H1 (cell line): ENCODE data around the gene TMEM255B. TPM values are rescaled to one million over a fixed set of nuclear protein-coding genes. Genes with fewer than 3 reads are reported as not detected.

Experiments
- CTCF ChIA-PET: fragments of 300-600 bp; sonication (Branson Sonifier 250); formaldehyde crosslinking; loops from one replicate; lab custom pipeline; 2021; ENCODE audit not compliant: partially characterized antibody; lab: Charles Lee
- POLR2A ChIA-PET: fragments of 300-600 bp; sonication (Branson Sonifier 250); formaldehyde crosslinking; loops from one replicate; lab custom pipeline; 2021; ENCODE audit warnings: inconsistent platforms; ENCODE audit not compliant: partially characterized antibody; lab: Charles Lee
- DNase-seq, 2 experiments: peaks; one replicate each; pipeline versions ENCODE4 v3.0.0 to v3.0.0-alpha.2; 2010 to 2022; ENCODE audit warnings: low spot score in 2 of 2, low read depth in 1 of 2, mixed read lengths in 1 of 2
- FAIRE-seq: peaks from 2 replicates; lab custom pipeline; 2011; peaks lifted over from hg19 to GRCh38; lab: Jason Lieb, UNC
- H2AFZ ChIP-seq: 2 replicates; pipeline ENCODE4 v1.8.1; 2012; ENCODE audit warnings: low read length, inconsistent platforms
- H2AK5ac ChIP-seq: 2 replicates; pipeline ENCODE4 v1.6.1; 2013; ENCODE audit warnings: low read depth, low read length
- H2BK120ac ChIP-seq: replicated peaks from 2 replicates; pipeline ENCODE3; 2013; ENCODE audit warnings: low read depth, low read length, inconsistent platforms
- H2BK12ac ChIP-seq: 2 replicates; pipeline ENCODE4 v1.6.1; 2013; ENCODE audit warnings: low read depth, low read length
- H2BK15ac ChIP-seq: 2 replicates; pipeline ENCODE4 v1.6.1; 2013; ENCODE audit warnings: low read length
- H2BK20ac ChIP-seq: 2 replicates; pipeline ENCODE4 v1.6.1; 2013; ENCODE audit warnings: low read length
- H2BK5ac ChIP-seq: 2 replicates; pipeline ENCODE4 v1.6.1; 2013; ENCODE audit warnings: low read depth, low read length
- H3K14ac ChIP-seq: 2 replicates; pipeline ENCODE4 v1.6.1; 2013; ENCODE audit warnings: inconsistent platforms; ENCODE audit not compliant: insufficient read length
- H3K18ac ChIP-seq: 2 replicates; pipeline ENCODE4 v1.6.1; 2013; ENCODE audit warnings: low read length; ENCODE audit errors: extremely low read depth
- H3K23ac ChIP-seq: 2 replicates; pipeline ENCODE4 v1.6.1; 2013; ENCODE audit warnings: inconsistent platforms; ENCODE audit not compliant: insufficient read length
- H3K23me2 ChIP-seq: 2 replicates; pipeline ENCODE4 v1.6.1; 2013; ENCODE audit warnings: low read depth, low read length
- H3K27ac ChIP-seq: 2 replicates; pipeline ENCODE4 v1.6.1; 2011; ENCODE audit warnings: low read depth, low read length, inconsistent platforms
- H3K27me3 ChIP-seq, 4 experiments: replicated peaks in 1 of 4; 1 replicate in 1 of 4; 2 replicates in 3 of 4; pipeline versions ENCODE4 v1.6.1 to v1.8.1; 2011 to 2013; ENCODE audit warnings: low read length in 3 of 4, mild to moderate bottlenecking in 3 of 4, inconsistent platforms in 2 of 4, mixed read lengths in 2 of 4, moderate library complexity in 1 of 4; ENCODE audit not compliant: control insufficient read depth in 3 of 4, insufficient read depth in 3 of 4; ENCODE audit errors: extremely low read depth in 1 of 4
- H3K36me3 ChIP-seq, 4 experiments: 2 replicates each; pipeline versions ENCODE4 v1.6.1 to v1.8.1; 2011 to 2013; ENCODE audit warnings: mild to moderate bottlenecking in 4 of 4, low read length in 3 of 4, moderate library complexity in 2 of 4, control low read depth in 1 of 4, inconsistent platforms in 1 of 4; ENCODE audit not compliant: insufficient read depth in 4 of 4, control insufficient read depth in 2 of 4
- H3K4ac ChIP-seq: replicated peaks from 2 replicates; pipeline ENCODE3; 2013; ENCODE audit warnings: low read length, low read depth, mixed read lengths, inconsistent platforms; ENCODE audit not compliant: insufficient read length
- H3K4me1 ChIP-seq, 4 experiments: replicated peaks in 1 of 4; 1 replicate in 1 of 4; 2 replicates in 3 of 4; pipeline versions ENCODE4 v1.6.1 to v1.8.1; 2011 to 2013; ENCODE audit warnings: low read length in 3 of 4, inconsistent platforms in 2 of 4, mixed read lengths in 1 of 4; ENCODE audit not compliant: insufficient read depth in 4 of 4, control insufficient read depth in 3 of 4
- H3K4me2 ChIP-seq, 2 experiments: 2 replicates each; pipeline versions ENCODE4 v1.6.1 to v1.8.1; 2011 to 2013; ENCODE audit warnings: low read depth in 2 of 2, low read length in 2 of 2, control low read depth in 1 of 2, inconsistent platforms in 1 of 2, mild to moderate bottlenecking in 1 of 2; ENCODE audit not compliant: insufficient read depth in 1 of 2
- H3K4me3 ChIP-seq, 4 experiments: fragments of 200-600, 300-600 bp in 1 of 4; sonication (generic), shearing (Covaris generic), sonication (Bioruptor Twin) in 1 of 4; 2 replicates each; pipeline versions ENCODE4 v1.5.1 to v1.8.1; 2011 to 2016; ENCODE audit warnings: low read length in 4 of 4, low read depth in 3 of 4, control low read depth in 2 of 4, inconsistent platforms in 2 of 4, mild to moderate bottlenecking in 2 of 4, mixed read lengths in 1 of 4, moderate library complexity in 1 of 4; ENCODE audit not compliant: insufficient read depth in 2 of 4; ENCODE audit errors: extremely low read depth in 1 of 4
- H3K56ac ChIP-seq: replicated peaks from 2 replicates; pipeline ENCODE3; 2013; ENCODE audit warnings: low read depth, mild to moderate bottlenecking, mixed read lengths, low read length, inconsistent platforms; ENCODE audit not compliant: insufficient read length
- H3K79me1 ChIP-seq: 2 replicates; pipeline ENCODE4 v1.6.1; 2013; ENCODE audit warnings: low read depth, low read length, control low read depth
- H3K79me2 ChIP-seq, 2 experiments: 2 replicates each; pipeline versions ENCODE4 v1.6.1 to v1.8.1; 2012 to 2013; ENCODE audit warnings: low read length in 2 of 2, mild to moderate bottlenecking in 2 of 2, inconsistent platforms in 1 of 2; ENCODE audit not compliant: insufficient read depth in 2 of 2, control insufficient read depth in 1 of 2
- H3K9ac ChIP-seq, 4 experiments: replicated peaks in 1 of 4; 1 replicate in 1 of 4; 2 replicates in 3 of 4; pipeline versions ENCODE4 v1.6.1 to v1.8.1; 2011 to 2013; ENCODE audit warnings: low read depth in 3 of 4, low read length in 3 of 4, control low read depth in 2 of 4, mild to moderate bottlenecking in 2 of 4, moderate library complexity in 2 of 4, inconsistent platforms in 1 of 4; ENCODE audit errors: extremely low read depth in 1 of 4
- H3K9me3 ChIP-seq, 2 experiments: 2 replicates each; pipeline versions ENCODE4 v1.6.1 to v1.8.1; 2012 to 2013; ENCODE audit warnings: mild to moderate bottlenecking in 2 of 2, moderate library complexity in 2 of 2, control low read depth in 1 of 2, inconsistent platforms in 1 of 2, low read depth in 1 of 2, low read length in 1 of 2, mixed read lengths in 1 of 2; ENCODE audit not compliant: insufficient read depth in 2 of 2
- H4K20me1 ChIP-seq, 2 experiments: replicated peaks in 1 of 2; 2 replicates each; pipeline versions ENCODE3 to v1.8.1; 2011 to 2013; ENCODE audit warnings: inconsistent platforms in 2 of 2, low read length in 2 of 2, mild to moderate bottlenecking in 1 of 2; ENCODE audit not compliant: insufficient read depth in 2 of 2, control insufficient read depth in 1 of 2
- H4K5ac ChIP-seq: 2 replicates; pipeline ENCODE4 v1.6.1; 2013; ENCODE audit warnings: low read length, low read depth, mixed read lengths, inconsistent platforms; ENCODE audit not compliant: insufficient read length
- H4K8ac ChIP-seq: 2 replicates; pipeline ENCODE4 v1.8.0; 2013; ENCODE audit warnings: mild to moderate bottlenecking, moderate library complexity, low read length, inconsistent platforms; ENCODE audit not compliant: insufficient read depth; ENCODE audit errors: extremely low read depth
- H4K91ac ChIP-seq: replicated peaks from 2 replicates; pipeline ENCODE3; 2013; ENCODE audit warnings: low read length, mixed read lengths, inconsistent platforms; ENCODE audit not compliant: insufficient read length
- BRCA1 ChIP-seq: IDR thresholded peaks from 2 replicates; pipeline ENCODE4 v1.6.1; 2012; ENCODE audit warnings: low read depth, low read length, improper control_type of control experiment
- CEBPB ChIP-seq: IDR thresholded peaks from 2 replicates; pipeline ENCODE4 v1.6.1; 2012; ENCODE audit warnings: low read depth, low read length
- CHD1 ChIP-seq: IDR thresholded peaks from 2 replicates; pipeline ENCODE4 v1.6.1; 2012; ENCODE audit warnings: low read depth, low read length, improper control_type of control experiment
- CHD2 ChIP-seq: IDR thresholded peaks from 2 replicates; pipeline ENCODE4 v1.6.1; 2012; ENCODE audit warnings: low read length, improper control_type of control experiment
- CREB1 ChIP-seq: IDR thresholded peaks from 2 replicates; pipeline ENCODE4 v1.6.1; 2012; ENCODE audit warnings: inconsistent platforms
- EGR1 ChIP-seq: IDR thresholded peaks from 2 replicates; pipeline ENCODE4 v1.6.1; 2011; ENCODE audit warnings: low read depth, low read length, borderline replicate concordance
- EZH2 ChIP-seq: fragments of 200-600 bp; sonication (generic); IDR thresholded peaks from 2 replicates; pipeline ENCODE4 v1.7.1; 2012; ENCODE audit warnings: low read depth, mild to moderate bottlenecking, moderate library complexity, low read length, inconsistent platforms; ENCODE audit not compliant: severe bottlenecking
- HDAC6 ChIP-seq: IDR thresholded peaks from one replicate; pipeline ENCODE4 v1.7.1; 2012; ENCODE audit warnings: low read depth, mild to moderate bottlenecking, inconsistent platforms, low read length, moderate library complexity
- JUN ChIP-seq: IDR thresholded peaks from 2 replicates; pipeline ENCODE4 v1.6.1; 2011; ENCODE audit warnings: low read depth, mild to moderate bottlenecking, improper control_type of control experiment, low read length
- JUND ChIP-seq: IDR thresholded peaks from 2 replicates; pipeline ENCODE4 v1.6.1; 2011; ENCODE audit warnings: mild to moderate bottlenecking, improper control_type of control experiment, low read length
- KDM5A ChIP-seq: fragments of 200-600 bp; IDR thresholded peaks from 2 replicates; pipeline ENCODE4 v1.7.1; 2012; ENCODE audit warnings: mild to moderate bottlenecking, low read length, inconsistent platforms, mixed read lengths
- POU5F1 ChIP-seq: IDR thresholded peaks from 2 replicates; pipeline ENCODE4 v1.6.1; 2011; ENCODE audit warnings: low read depth, mild to moderate bottlenecking, low read length, moderate library complexity
- RAD21 ChIP-seq, 2 experiments: IDR thresholded peaks in 1 of 2; conservative IDR thresholded peaks in 1 of 2; 2 replicates each; pipeline ENCODE4 v1.6.1; 2011; ENCODE audit warnings: low read depth in 2 of 2, low read length in 2 of 2, improper control_type of control experiment in 1 of 2, inconsistent platforms in 1 of 2, mild to moderate bottlenecking in 1 of 2, moderate library complexity in 1 of 2
- RBBP5 ChIP-seq: IDR thresholded peaks from 2 replicates; pipeline ENCODE4 v1.7.1; 2012; ENCODE audit warnings: low read depth, mild to moderate bottlenecking, inconsistent platforms, low read length, moderate library complexity, borderline replicate concordance
- RXRA ChIP-seq: IDR thresholded peaks from 2 replicates; pipeline ENCODE4 v1.6.1; 2011; ENCODE audit warnings: low read depth, mild to moderate bottlenecking, low read length, moderate library complexity; ENCODE audit not compliant: insufficient read depth
- YY1 ChIP-seq: IDR thresholded peaks from 2 replicates; pipeline ENCODE4 v1.6.1; 2011; ENCODE audit warnings: low read depth, mild to moderate bottlenecking, low read length
- WGBS, 2 experiments: shearing (Covaris generic) in 1 of 2; methylation state at CpG; one replicate each; pipeline versions ENCODE4 v1.1.6 to v1.1.7; 2013 to 2015; ENCODE audit warnings: low lambda C conversion rate in 2 of 2, mixed read lengths in 2 of 2, inconsistent platforms in 1 of 2, low coverage in 1 of 2, missing lambda C conversion rate in 1 of 2; ENCODE audit not compliant: insufficient replicate concordance in 2 of 2, insufficient coverage in 1 of 2, insufficient read length in 1 of 2; ENCODE audit errors: extremely low coverage in 1 of 2, missing lambda C conversion rate in 1 of 2; 5-methylcytosine and 5-hydroxymethylcytosine counted together
- polyA plus RNA-seq, 7 experiments: library from polyadenylated mRNA; depleted of rRNA in 3 of 7; stranded (reverse) in 5 of 7; unstranded in 2 of 7; fragments of >200 nt in 5 of 7; fragments of 200-250 nt in 2 of 7; gene quantifications; 1 replicate in 5 of 7; 2 replicates in 1 of 7; 4 replicates in 1 of 7; pipeline versions ENCODE4 v1.2.1 to v1.2.3, GENCODE V29; 2011 to 2013; ENCODE audit warnings: missing spikeins in 2 of 7, mixed read lengths in 2 of 7
- total RNA-seq: library from RNA; stranded (reverse); fragmentation: NEBNext Ultra II Directional; extraction: Animal tissue kit (Norgen Biotek cat#: 25700); gene quantifications from 2 replicates; pipeline ENCODE4 v1.2.1, GENCODE V29; 2021

The TMEM255B gene
- total and polyA plus RNA-seq, 2 of the 8 experiments (the other 6 are each of a cell fraction or from before 2014, with no cell fraction given), result 3.4 to 4.4 TPM

- 80% methylated on average over 17 of the region's 17 CpGs; no CpG with 5 or more reads in 1 of the 2 experiments for whole genome bisulfite sequencing, 2 experiments
- no peak overlapping the region for H3K27ac ChIP-seq
- H3K36me3 ChIP-seq, result peaks cover 0 to 3% (median 0%) of the 10 kb centered on the region in 4 experiments; a peak in 1 of 8 replicates
- H3K4me1 ChIP-seq, result peaks cover 0 to 6% (median 1%) of the 10 kb centered on the region in 4 experiments; a peak in 2 of 7 replicates
- H4K8ac ChIP-seq, result no peak overlapping the region
- no peak for FAIRE-seq
- no peak overlapping the region for H3K18ac ChIP-seq
- H4K5ac ChIP-seq, result no peak overlapping the region
- H3K9ac ChIP-seq, result no peak overlapping the region
- H2AFZ ChIP-seq, result no peak overlapping the region
- H3K9me3 ChIP-seq, result no peaks in the 10 kb centered on the region; a peak in 1 of 4 replicates
- H3K23ac ChIP-seq, result no peak overlapping the region
- H2BK15ac ChIP-seq, result no peak overlapping the region
- peaks cover 0 to 4% of the 10 kb centered on the region in 2 experiments for H4K20me1 ChIP-seq
- ChIA-PET POLR2A (no interaction called here), CTCF (interaction anchor here (3.2 kb wide), 1 partner anchor 11 kb away, joined by 18 read pairs; no protein-coding TSS in a partner anchor)
- H2BK12ac ChIP-seq, result no peak overlapping the region
- H2BK5ac ChIP-seq, result no peak overlapping the region
- no peak overlapping the region for H3K14ac ChIP-seq
- no peak overlapping the region for H2AK5ac ChIP-seq
- H3K56ac ChIP-seq, result no peak overlapping the region
- H3K27me3 ChIP-seq, result no peaks in the 10 kb centered on the region
- no peak overlapping the region for H3K4ac ChIP-seq
- no peak overlapping the region for H4K91ac ChIP-seq
- no peak overlapping the region for H2BK20ac ChIP-seq
- no peak overlapping the region for H3K4me2 ChIP-seq
- no peak for DNase-seq
- TF ChIP-seq BRCA1 (no peak), KDM5A (no peak), CHD2 (no peak), JUND (no peak), HDAC6 (no peak), JUN (no peak), POU5F1 (no peak), RAD21 (IDR thresholded peaks at IDR 0.05 in 1 of 2, conservative IDR thresholded peaks at IDR 0.05 in 1 of 2; ENCODE audit: low read depth in 2 of 2, low read length in 2 of 2) (no peak), RBBP5 (no peak), RXRA (no peak), CHD1 (no peak), EGR1 (no peak), CREB1 (no peak), YY1 (no peak), CEBPB (no peak), EZH2 (no peak)
- no peaks in the 10 kb centered on the region for H3K79me1 ChIP-seq
- no peak overlapping the region for H2BK120ac ChIP-seq
- H3K23me2 ChIP-seq, result peaks cover 14% of the 10 kb centered on the region; the same call in 1 of the 2 replicates
- peaks cover 0 to 2% of the 10 kb centered on the region in 2 experiments; a peak in 1 of 4 replicates for H3K79me2 ChIP-seq
- no peak overlapping the region for H3K4me3 ChIP-seq
These were observed 32.2 kb downstream of the TMEM255B start for GRCh38 chr13:113791226-113791625.
